GM19395 (cell line): ENCODE measurements around the gene DDIT3.

ENCODE experiments used
- ATAC-seq: cut with Tn5 transposase; IDR thresholded peaks from one replicate; pipeline ENCODE4 v1.9.1; 2021; ENCODE audit warnings: mild to moderate bottlenecking, moderate library complexity; ENCODE audit not compliant: unreplicated experiment

DDIT3 gene

DNA sequence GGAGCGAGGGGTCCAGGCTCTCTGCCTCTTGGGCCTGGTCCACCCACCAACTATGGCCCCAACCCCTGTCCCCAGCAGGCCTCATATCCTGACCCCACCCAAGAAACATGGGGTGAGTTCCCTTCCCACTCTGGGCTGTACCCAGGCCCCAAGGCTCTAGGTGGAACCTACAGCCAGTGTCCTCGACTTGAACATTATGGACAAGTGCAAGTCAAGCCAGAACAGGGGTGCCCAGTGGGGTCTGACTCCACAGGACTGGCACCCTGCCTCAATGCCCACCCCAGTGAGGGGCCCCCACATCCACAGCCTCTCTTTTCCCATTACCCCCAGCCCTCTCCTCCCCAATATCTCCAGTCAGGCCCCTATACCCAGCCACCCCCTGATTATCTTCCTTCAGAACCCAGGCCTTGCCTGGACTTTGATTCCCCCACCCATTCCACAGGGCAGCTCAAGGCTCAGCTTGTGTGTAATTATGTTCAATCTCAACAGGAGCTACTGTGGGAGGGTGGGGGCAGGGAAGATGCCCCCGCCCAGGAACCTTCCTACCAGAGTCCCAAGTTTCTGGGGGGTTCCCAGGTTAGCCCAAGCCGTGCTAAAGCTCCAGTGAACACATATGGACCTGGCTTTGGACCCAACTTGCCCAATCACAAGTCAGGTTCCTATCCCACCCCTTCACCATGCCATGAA, 49.2 kb downstream of the DDIT3 start:
- no peak for ATAC-seq

DNA sequence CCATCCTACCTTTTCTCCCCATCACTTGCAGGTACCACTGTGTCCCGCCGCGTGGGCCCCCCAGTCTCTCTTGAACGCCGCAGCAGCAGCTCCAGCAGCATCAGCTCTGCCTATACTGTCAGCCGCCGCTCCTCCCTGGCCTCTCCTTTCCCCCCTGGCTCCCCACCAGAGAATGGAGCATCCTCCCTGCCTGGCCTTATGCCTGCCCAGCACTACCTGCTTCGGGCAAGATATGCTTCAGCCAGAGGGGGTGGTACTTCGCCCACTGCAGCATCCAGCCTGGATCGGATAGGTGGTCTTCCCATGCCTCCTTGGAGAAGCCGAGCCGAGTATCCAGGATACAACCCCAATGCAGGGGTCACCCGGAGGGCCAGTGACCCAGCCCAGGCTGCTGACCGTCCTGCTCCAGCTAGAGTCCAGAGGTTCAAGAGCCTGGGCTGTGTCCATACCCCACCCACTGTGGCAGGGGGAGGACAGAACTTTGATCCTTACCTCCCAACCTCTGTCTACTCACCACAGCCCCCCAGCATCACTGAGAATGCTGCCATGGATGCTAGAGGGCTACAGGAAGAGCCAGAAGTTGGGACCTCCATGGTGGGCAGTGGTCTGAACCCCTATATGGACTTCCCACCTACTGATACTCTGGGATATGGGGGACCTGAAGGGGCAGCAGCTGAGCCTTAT, 49.9 kb downstream of the DDIT3 start:
- ATAC-seq = no peak

DNA sequence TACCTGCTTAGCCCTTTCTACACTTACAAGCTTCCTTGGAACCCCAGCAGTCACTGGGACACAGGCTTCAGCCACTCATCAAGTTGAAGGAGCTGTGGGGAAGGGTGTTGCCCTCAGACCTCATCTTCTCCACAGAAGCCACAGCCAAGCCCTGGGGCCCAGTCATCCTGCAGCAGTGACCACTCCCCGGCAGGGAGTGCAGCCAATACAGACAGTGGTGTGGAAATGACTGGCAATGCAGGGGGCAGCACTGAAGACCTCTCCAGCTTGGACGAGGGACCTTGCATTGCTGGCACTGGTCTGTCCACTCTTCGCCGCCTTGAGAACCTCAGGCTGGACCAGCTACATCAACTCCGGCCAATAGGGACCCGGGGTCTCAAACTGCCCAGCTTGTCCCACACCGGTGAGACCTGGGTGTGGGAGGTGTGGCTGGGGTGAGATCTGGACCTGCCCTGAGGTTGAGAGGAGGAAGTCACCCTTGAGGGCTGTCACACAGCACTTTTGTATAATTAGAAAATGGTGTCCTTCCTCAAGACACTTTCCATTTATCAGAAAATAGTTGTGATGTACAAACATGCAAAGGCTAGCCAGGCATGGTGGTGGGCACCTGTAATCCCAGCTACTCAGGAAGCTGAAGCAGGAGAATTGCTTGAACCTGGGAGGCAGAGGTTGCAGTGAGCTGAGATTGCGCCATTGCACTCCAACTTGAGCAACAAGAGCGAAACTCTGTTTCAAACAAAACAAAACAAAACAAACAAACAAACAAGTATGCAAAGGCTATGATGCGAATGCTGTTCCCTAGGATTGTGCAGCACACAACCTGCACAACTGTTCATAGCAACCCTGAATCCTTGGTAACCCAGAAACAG, 50.8 kb downstream of the DDIT3 start:
- ATAC-seq = no peak

DNA sequence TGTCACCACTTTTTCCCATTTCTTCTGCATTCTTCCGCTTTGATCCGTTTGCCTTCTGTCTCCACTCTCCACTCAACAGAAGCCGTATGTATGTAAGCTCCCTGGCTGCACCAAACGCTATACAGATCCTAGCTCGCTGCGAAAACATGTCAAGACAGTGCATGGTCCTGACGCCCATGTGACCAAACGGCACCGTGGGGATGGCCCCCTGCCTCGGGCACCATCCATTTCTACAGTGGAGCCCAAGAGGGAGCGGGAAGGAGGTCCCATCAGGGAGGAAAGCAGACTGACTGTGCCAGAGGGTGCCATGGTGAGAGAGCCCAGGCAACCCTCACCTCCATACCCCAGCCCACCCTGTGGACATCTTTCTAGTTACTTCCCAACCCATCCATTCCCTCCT, 52.4 kb downstream of the DDIT3 start:
- no peak for ATAC-seq

DNA sequence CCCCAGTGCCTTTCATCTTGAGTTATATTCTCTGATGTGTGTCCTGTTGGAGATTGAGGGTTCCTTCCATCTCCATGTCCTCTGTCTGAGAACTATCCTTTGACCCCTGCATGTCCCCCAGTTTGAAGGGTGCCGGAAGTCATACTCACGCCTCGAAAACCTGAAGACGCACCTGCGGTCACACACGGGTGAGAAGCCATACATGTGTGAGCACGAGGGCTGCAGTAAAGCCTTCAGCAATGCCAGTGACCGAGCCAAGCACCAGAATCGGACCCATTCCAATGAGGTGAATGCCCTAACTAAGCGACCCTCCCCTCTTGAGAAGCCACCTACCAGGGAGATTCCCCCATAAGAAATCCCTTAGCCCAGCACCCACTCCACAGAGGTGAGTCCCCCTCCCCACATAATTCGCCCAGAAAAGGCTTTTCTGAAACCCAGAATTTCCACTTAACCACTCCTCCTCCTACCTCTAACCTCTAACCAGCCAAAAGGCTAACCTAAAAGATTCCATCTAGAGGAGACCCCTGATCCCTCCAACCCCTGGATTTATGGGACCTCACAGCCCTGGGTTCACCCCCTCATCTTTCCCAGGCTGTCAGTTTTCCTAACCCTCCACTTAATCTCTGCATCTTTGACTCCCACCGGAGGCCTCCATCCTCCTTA, 53.0 kb downstream of the DDIT3 start:
- no peak for ATAC-seq
